Aorta (tissue), 5 donors: Measurements from ENCODE around the gene TSSC4. TPM values are rescaled to one million over a fixed set of nuclear protein-coding genes. Genes with fewer than 3 reads are reported as not detected.

Source experiments
- ATAC-seq: fragments of 200-7000 bp; cut with Tn5 transposase; one replicate; pipeline ENCODE4 v1.9.1; 2022; ENCODE audit warnings: moderate library complexity; ENCODE audit not compliant: low FRiP score
- DNase-seq, 2 donors: peaks; one replicate each; pipeline ENCODE4 v3.0.0-alpha.2; 2020
- H3K27ac ChIP-seq, 2 donors: one replicate each; pipeline ENCODE4 v1.5.1; 2013; ENCODE audit warnings: low read length in 2 of 2, mild to moderate bottlenecking in 2 of 2, moderate library complexity in 2 of 2, control low read depth in 1 of 2, inconsistent platforms in 1 of 2, low read depth in 1 of 2
- H3K27me3 ChIP-seq, 2 donors: one replicate each; pipeline ENCODE4 v1.6.1; 2013; ENCODE audit warnings: control low read depth in 1 of 2, low read length in 1 of 2, mild to moderate bottlenecking in 1 of 2, moderate library complexity in 1 of 2; ENCODE audit not compliant: insufficient read depth in 2 of 2, control insufficient read depth in 1 of 2
- H3K36me3 ChIP-seq, 2 donors: one replicate each; pipeline ENCODE4 v1.6.1; 2013; ENCODE audit warnings: control low read depth in 1 of 2, low read length in 1 of 2, mild to moderate bottlenecking in 1 of 2; ENCODE audit not compliant: insufficient read depth in 2 of 2, control insufficient read depth in 1 of 2
- H3K4me1 ChIP-seq, 2 donors: one replicate each; pipeline ENCODE4 v1.6.1; 2013; ENCODE audit warnings: low read length in 2 of 2, control low read depth in 1 of 2, mild to moderate bottlenecking in 1 of 2, moderate library complexity in 1 of 2; ENCODE audit not compliant: insufficient read depth in 2 of 2, control insufficient read depth in 1 of 2
- H3K4me3 ChIP-seq, 2 donors: one replicate each; pipeline ENCODE4 v1.5.1; 2013; ENCODE audit warnings: low read length in 2 of 2, control low read depth in 1 of 2, mild to moderate bottlenecking in 1 of 2
- H3K9me3 ChIP-seq: one replicate; pipeline ENCODE4 v1.6.1; 2013; ENCODE audit warnings: mild to moderate bottlenecking, low read length; ENCODE audit not compliant: control insufficient read depth
- WGBS, 2 donors: extraction: QIAGEN DNeasy Blood & Tissue Kit; methylation state at CpG; one replicate each; pipeline ENCODE4 v1.1.7; 2013; 5-methylcytosine and 5-hydroxymethylcytosine counted together
- intact Hi-C, 2 donors: fragments of 100-400 bp; cut with DNase I; formaldehyde crosslinking; loops; one replicate each; pipeline versions ENCODE4 v1.14.2 to v1.15.0; 2022
- polyA plus RNA-seq, 2 donors: library from polyadenylated mRNA; stranded (reverse); fragments of 200-250 nt; gene quantifications; one replicate each; pipeline ENCODE4 v1.2.3, GENCODE V29; 2013
- total RNA-seq, 2 donors: library from RNA; stranded (reverse); fragmentation: NEBNext Ultra II Directional; extraction: Animal tissue kit (Norgen Biotek cat#: 25700); gene quantifications; one replicate each; pipeline ENCODE4 v1.2.1, GENCODE V29; 2021
- donor health status: healthy with polysubstance abuse.
- donor health status: Bipolar disorder and iron deficiency.
- donor health status: DM: no; HTN: no; CAD: no.
- donor health status: DM: no; HTN: no; CAD: no.
- donor health status: DM: yes; HTN: yes; CAD: no.

The TSSC4 gene
- total and polyA plus RNA-seq, 4 donors: 35.2 to 64.4 (median 43.6) TPM

DNA sequence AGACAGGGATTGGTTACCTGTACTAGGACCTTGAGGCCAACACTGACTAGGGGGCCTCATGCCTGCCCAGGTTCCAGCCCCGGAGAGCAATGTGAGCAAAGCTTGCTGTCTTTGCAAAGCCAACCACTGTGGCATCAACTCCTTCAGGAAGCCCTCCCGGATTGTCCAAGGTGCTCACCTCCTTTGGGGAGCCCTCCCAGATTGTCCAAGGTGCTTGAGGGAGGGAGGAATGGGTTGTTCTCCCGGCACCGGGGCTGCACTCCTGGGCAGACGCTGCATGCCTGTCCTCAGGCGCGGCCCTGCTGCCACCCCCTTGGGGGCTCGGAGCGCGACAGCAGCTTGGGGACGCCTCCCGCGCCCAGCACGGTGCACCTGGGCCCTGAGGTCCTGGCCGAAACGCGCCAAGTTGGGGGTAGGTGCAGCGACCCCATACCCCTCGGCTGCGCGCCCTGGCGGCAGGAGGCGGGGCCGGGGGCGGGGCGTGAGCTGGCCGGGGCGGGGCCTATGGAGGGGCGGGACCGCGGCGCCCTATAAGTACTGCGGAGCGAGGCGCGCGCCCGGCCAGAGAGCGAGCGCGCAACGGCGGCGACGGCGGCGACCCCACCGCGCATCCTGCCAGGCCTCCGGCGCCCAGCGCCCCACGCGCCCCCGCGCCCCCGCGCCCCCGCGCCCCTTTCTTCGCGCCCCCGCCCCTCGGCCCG lies 23.6 kb upstream of the TSSC4 start, which contains the start of gene CD81:
TSS of gene CD81 (plus strand) at position 560 of the 701 bp plus-strand sequence. CDS start 240 bp downstream, outside the sequence.
- WGBS, 2 donors: 7 to 11% methylated on average over 38 to 65 of the region's 65 CpGs
- DNase-seq (peak in 1 of 2 donors; percentile 62), ATAC-seq (peak; percentile 79)
- Histone ChIP-seq H3K27me3 (no peaks in the 10 kb centered on the region), H3K4me1 (no peaks in the 10 kb centered on the region), H3K9me3 (no peaks in the 10 kb centered on the region), H3K36me3 (no peaks in the 10 kb centered on the region), H3K4me3 (peak within 1 kb of the TSS; percentile 59 to 97), H3K27ac (peak within 1 kb of the TSS; percentile 87 to 92)
- intact Hi-C loops: loop anchor here (1.0 to 5.0 kb wide), 2 partner anchors 23 to 60 kb away; partner anchors contain the start of gene TSSC4 (in 1 of the 2)

DNA sequence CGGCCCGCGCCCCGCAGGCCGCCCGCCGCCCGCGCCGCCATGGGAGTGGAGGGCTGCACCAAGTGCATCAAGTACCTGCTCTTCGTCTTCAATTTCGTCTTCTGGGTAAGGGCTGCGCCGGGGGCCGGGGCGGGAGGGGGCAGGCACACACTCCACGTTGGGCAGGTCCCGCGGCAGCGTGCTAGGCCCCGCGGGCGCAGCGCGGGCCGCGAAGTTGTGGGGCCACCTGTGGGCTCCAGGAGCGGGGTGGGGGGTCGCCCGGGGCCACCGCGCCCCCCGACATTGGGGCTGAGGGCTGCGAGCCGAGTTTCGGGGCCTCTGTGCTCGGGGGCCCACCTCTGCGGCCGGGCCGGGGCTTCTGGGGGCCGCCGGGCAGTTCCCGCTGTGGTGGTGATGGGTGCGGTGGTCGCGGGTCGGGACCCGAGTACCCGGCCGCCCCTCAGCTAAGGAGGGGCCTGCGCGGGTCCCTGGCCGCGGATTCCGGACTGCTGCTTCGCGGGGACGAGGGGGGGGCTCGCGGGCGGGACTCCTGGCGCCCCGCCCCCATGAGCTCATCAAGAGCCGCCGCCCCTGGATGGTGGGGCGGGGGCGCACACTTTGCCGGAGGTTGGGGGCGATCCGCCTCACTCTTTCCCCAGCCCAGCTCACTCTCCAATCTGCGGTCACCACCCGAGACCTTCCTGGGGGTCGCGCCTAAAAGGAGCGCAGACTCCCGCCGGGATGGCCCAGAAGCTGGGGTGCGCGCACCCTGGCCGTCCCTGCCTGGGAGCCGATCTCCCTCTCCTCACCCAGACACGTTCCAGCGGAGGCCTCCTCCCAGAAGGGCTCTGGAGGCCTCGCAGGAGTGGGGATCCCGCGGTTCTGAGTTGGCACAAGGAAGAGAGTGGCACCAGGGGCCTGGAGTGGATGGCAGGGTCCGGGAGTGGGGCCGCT lies 22.8 kb upstream of the TSSC4 start:
- WGBS, 2 donors: 1% methylated on average over 56 to 88 of the region's 88 CpGs
- Histone ChIP-seq H3K27ac (peak overlapping the region; percentile 87 to 92), H3K4me1 (no peaks in the 10 kb centered on the region), H3K9me3 (no peaks in the 10 kb centered on the region), H3K36me3 (no peaks in the 10 kb centered on the region), H3K27me3 (no peaks in the 10 kb centered on the region), H3K4me3 (peak overlapping the region; percentile 59 to 97)
- peak; percentile 78 for ATAC-seq
- intact Hi-C loops: loop anchor here (1.0 to 5.0 kb wide), 3 partner anchors 23 to 63 kb away; partner anchors contain the start of gene TSSC4 (in 1 of the 2)
- DNase-seq: peak; percentile 83 to 91

DNA sequence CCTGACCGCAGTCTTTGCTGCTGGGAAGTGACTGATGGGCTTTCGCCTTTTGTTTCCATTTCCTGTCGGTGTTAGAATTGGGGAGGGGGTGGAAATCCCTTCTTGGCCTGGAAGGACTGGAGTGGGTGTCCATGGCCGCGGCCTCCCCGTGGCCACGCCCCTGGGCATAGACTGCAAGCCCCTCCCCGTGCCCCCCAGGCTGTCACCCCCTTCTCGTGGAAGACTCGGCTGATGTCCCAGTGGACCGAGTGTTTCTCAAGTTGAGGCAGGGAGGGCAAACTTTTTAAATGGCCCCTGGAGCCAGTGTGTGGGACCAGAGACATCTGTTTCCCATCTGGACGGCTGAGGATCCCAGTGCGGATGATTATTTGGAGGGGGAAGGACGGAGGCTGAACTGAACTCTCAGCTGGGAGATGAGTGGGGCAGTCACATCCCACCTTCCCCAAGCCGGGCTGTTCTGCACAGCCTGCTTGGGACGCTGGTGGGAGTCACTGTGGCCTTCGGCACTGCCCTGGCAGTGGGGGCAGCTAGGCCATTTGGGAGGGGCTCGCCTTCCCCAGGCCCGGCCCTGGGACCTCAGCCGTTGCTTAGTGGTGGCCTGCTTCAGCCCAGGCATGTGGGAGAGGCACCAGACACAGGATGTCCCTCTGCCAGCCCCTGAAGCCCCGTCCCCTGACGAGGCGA lies 21.9 kb upstream of the TSSC4 start:
- H3K4me1 ChIP-seq: no peaks in the 10 kb centered on the region
- no peaks in the 10 kb centered on the region for H3K9me3 ChIP-seq
- WGBS, 2 donors: 2 to 3% methylated on average over 23 of the region's 23 CpGs
- intact Hi-C loops: loop anchor here (2.0 to 5.0 kb wide), 2 partner anchors 61 to 64 kb away; no protein-coding TSS in a partner anchor
- ATAC-seq: no peak
- no peaks in the 10 kb centered on the region for H3K27me3 ChIP-seq
- H3K4me3 ChIP-seq: peak overlapping the region; percentile 59 to 97
- peak overlapping the region; percentile 87 to 92 for H3K27ac ChIP-seq
- peak in 1 of 2 donors; percentile 58 for DNase-seq
- no peaks in the 10 kb centered on the region for H3K36me3 ChIP-seq

DNA sequence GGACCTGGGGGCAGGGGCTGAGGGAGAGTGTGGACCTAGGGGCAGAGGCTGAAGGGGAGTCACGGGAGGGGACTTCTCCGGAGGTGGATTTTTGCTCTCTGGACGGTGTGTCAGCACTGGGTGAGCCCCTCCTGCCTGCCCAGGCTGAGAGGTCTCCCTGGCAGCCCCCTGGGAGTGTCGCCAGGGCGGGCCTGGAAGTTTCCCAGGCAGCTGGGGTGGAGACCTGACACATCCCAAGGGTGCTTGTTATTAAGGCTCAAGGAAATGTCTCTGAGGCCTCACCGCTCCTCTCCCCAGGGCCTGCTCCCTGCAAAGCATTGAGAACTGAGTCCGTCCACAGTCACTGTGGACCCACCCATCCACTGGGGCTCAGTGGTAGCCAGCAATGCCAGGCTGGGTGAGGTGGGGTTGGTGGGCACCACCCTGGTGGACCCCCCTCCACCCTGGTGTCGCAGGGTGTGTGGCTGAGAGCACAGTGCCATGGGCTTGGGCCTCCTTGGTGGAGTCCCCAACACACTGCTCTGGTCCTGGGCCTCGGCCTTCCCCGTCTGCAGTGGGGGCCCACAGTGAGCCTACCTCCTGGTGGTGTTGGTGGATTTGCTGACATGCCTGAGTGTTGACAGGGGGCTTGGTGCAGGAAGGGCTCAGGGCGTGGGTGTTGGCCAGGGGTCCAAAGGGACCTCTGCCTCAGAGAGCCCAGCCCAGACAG lies 20.9 kb upstream of the TSSC4 start:
- H3K4me3 ChIP-seq: no peak overlapping the region
- WGBS, 2 donors: 41 to 49% methylated on average over 11 of the region's 11 CpGs
- H3K4me1 ChIP-seq: no peaks in the 10 kb centered on the region
- no peaks in the 10 kb centered on the region for H3K9me3 ChIP-seq
- no peak for ATAC-seq
- H3K27me3 ChIP-seq: no peaks in the 10 kb centered on the region
- H3K36me3 ChIP-seq: no peaks in the 10 kb centered on the region
- peak overlapping the region in 1 of 2 donors; percentile 35 for H3K27ac ChIP-seq
- intact Hi-C loops: loop anchor here (2.0 to 5.0 kb wide), 2 partner anchors 62 to 65 kb away; no protein-coding TSS in a partner anchor
- DNase-seq: peak in 1 of 2 donors; percentile 53

GRCh38 chr11:2380396-2380795 lies 20.2 kb upstream of the TSSC4 start:
- no peaks in the 10 kb centered on the region for H3K27me3 ChIP-seq
- intact Hi-C loops: no loop called here
- no peak overlapping the region for H3K4me3 ChIP-seq
- no peaks in the 10 kb centered on the region for H3K9me3 ChIP-seq
- no peaks in the 10 kb centered on the region for H3K36me3 ChIP-seq
- whole genome bisulfite sequencing, 2 donors: 76 to 79% methylated on average over 12 to 13 of the region's 13 CpGs
- DNase-seq (peak in 1 of 2 donors; percentile 42), ATAC-seq (no peak)
- H3K27ac ChIP-seq: no peak overlapping the region
- H3K4me1 ChIP-seq: no peaks in the 10 kb centered on the region

DNA sequence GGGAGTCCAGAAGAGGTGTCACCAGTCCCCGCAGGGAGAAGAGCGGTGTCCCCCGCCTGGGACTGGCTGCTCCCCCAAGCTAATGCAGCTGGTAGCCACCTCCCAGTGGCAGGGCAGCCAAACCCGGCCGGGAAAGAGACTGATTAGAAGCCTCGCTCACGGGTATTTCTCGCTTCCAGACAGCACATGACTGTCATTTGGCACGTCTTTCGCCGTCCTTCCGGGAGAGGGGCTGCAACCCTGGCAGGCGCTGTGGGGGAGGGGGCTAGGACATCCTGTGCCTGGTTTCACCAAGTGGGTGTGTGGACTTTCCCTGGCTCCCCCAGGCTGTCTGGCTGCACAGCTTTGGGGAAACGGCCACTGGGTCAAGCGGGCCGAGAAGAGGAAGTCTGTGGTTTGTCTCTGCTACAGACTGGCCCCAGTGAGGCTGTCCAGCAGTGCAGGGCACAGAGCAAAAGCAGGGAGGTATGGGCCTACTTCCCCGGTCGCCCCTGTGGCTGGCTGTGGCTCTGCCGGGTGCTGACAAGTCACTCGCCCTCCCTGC lies 19.7 kb upstream of the TSSC4 start:
- DNase-seq (peak in 1 of 2 donors; percentile 92), ATAC-seq (peak; percentile 2)
- Histone ChIP-seq H3K27me3 (no peaks in the 10 kb centered on the region), H3K4me1 (no peaks in the 10 kb centered on the region), H3K36me3 (no peaks in the 10 kb centered on the region), H3K4me3 (no peak overlapping the region), H3K9me3 (no peaks in the 10 kb centered on the region), H3K27ac (no peak overlapping the region)
- intact Hi-C loops: no loop called here
- WGBS, 2 donors: 71 to 75% methylated on average over 19 to 20 of the region's 20 CpGs

- Histone ChIP-seq H3K4me3 (no peak overlapping the region), H3K9me3 (no peaks in the 10 kb centered on the region), H3K36me3 (no peaks in the 10 kb centered on the region), H3K27me3 (no peaks in the 10 kb centered on the region), H3K27ac (peak overlapping the region in 1 of 2 donors; percentile 19), H3K4me1 (no peaks in the 10 kb centered on the region)
- ATAC-seq (no peak), DNase-seq (no peak)
- 90 to 93% methylated on average over 11 of the region's 11 CpGs for WGBS, 2 donors
- intact Hi-C loops: loop anchor here in 1 of 2 donors (2.0 kb wide), 1 partner anchor 19 kb away; the partner anchor contains the start of gene TSSC4
These were observed 18.9 kb upstream of the TSSC4 start for GRCh38 chr11:2381494-2382128.
